Psoas muscle (tissue), 8 donors: Measurements from ENCODE around the gene ENO2. TPM values are rescaled to one million over a fixed set of nuclear protein-coding genes. Genes with fewer than 3 reads are reported as not detected.
"Not testable (repeated sequence)": the region's sequence is repeated elsewhere in the genome, so short reads cannot be mapped to it uniquely, and the experiment has no call there.

Experiments used
- ATAC-seq, 4 donors: fragments of 200-7000 bp; cut with Tn5 transposase; one replicate each; pipeline ENCODE4 v1.9.1; 2020; ENCODE audit warnings: moderate library complexity in 3 of 4, mild to moderate bottlenecking in 2 of 4
- DNase-seq, 2 donors: peaks; one replicate each; pipeline ENCODE4 v3.0.0-alpha.2; 2020
- H3K27ac ChIP-seq: fragments of 200-600 bp; one replicate; pipeline ENCODE4 v1.8.0; 2022
- H3K27me3 ChIP-seq, 3 donors: fragments of 200-600 bp in 1 of 3; one replicate each; pipeline versions ENCODE4 v1.6.1 to v1.8.0; 2013 to 2022; ENCODE audit warnings: low read length in 2 of 3, mild to moderate bottlenecking in 2 of 3, moderate library complexity in 1 of 3; ENCODE audit not compliant: insufficient read depth in 3 of 3
- H3K36me3 ChIP-seq, 2 donors: fragments of 200-600 bp in 1 of 2; one replicate each; pipeline versions ENCODE4 v1.6.1 to v1.8.0; 2013 to 2022; ENCODE audit warnings: low read depth in 1 of 2, mild to moderate bottlenecking in 1 of 2, moderate library complexity in 1 of 2; ENCODE audit not compliant: insufficient read depth in 1 of 2
- H3K4me1 ChIP-seq: fragments of 200-600 bp; one replicate; pipeline ENCODE4 v1.8.0; 2022
- H3K4me3 ChIP-seq: fragments of 200-600 bp; one replicate; pipeline ENCODE4 v1.8.0; 2022; ENCODE audit warnings: mild to moderate bottlenecking
- H3K9me3 ChIP-seq: fragments of 200-600 bp; one replicate; pipeline ENCODE4 v1.8.0; 2022
- WGBS, 3 donors: extraction: QIAGEN DNeasy Blood & Tissue Kit; methylation state at CpG; one replicate each; pipeline versions ENCODE4 v1.1.6 to v1.1.7; 2013; 5-methylcytosine and 5-hydroxymethylcytosine counted together
- intact Hi-C, 2 donors: fragments of 100-400 bp; cut with DNase I; formaldehyde crosslinking; loops; one replicate each; pipeline versions ENCODE4 v1.11.0 to v1.14.2; 2022
- polyA plus RNA-seq, 3 donors: library from polyadenylated mRNA; stranded (reverse); fragments of 200-250 nt; gene quantifications; one replicate each; pipeline ENCODE4 v1.2.3, GENCODE V29; 2013
- total RNA-seq, 4 donors: library from RNA; stranded (reverse); fragmentation: NEBNext Ultra II Directional in 2 of 4; extraction: Animal tissue kit (Norgen Biotek cat#: 25700) in 2 of 4; gene quantifications; one replicate each; pipeline versions ENCODE4 v1.2.1 to v1.2.4, GENCODE V29; 2021 to 2023
- TF ChIP-seq, protein P1 (sequence below): fragments of 200-600 bp; IDR thresholded peaks from one replicate; pipeline ENCODE4 v1.8.0; 2022; ENCODE audit warnings: antibody characterized with exemption
- donor health status: healthy with polysubstance abuse.
- donor health status: DM: no; HTN: no; CAD: no; lungs with moderate emphysema.
- donor health status: Bipolar disorder and iron deficiency.
- donor health status: healthy.
- donor health status: DM: yes; HTN: yes; CAD: no.
- donor health status: DM: no; HTN: no; CAD: no.
- donor health status: DM: no; HTN: no; CAD: no.
- donor health status: DM: yes; HTN: yes; CAD: no.

ENO2 gene
- total and polyA plus RNA-seq, 7 donors: 1.4 to 4.6 (median 2.0) TPM

DNA sequence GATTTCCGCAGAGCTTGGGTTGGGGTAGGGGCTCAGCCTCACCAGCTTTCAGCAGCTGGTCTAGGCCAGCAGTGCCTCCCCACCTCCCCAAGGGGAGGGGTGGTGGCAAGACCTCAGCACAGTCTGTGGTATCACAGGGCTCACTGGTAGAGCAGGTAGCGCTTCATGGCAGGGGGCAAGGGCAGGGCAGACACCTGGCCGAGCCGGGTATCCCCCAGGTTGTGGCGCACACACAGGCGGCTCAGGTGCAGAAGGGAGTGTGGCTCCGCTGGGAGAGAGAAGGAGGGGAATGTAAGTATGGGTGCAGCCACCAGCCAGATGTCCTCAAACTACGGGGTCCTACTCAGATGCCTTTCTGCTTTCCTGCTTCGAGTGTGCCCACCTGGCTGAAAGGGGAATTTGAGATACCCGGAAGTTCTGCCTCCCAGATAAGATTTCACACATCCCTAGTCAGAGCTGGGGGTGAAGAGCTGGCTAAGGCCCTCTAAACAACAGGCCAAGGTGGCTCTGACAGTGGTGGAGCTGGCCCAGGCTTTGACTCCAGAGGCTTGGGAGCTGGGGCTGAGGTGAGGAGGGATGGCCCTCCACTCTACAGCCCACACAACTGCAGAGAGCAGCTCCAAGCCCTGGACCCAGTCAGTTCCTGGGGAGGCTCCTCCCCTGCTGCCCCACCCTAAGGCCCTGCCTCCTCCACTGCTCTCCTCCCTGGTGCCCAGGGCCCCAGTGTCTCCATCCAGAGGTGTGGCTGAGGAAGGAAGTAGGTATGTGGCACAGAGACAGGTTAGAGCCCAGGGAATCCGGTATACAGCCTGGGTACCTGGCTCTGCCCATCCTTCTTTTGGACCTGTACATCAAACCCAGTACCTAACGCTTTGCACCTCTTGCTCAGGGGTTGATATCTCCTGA, 43.1 kb upstream of the ENO2 start:
- Histone ChIP-seq H3K36me3 (peaks cover 4 to 39% of the 10 kb centered on the region in 2 donors), H3K27me3 (no peaks in the 10 kb centered on the region), H3K4me3 (peak overlapping the region; percentile 63), H3K9me3 (no peaks in the 10 kb centered on the region), H3K4me1 (peaks cover 35% of the 10 kb centered on the region), H3K27ac (peak overlapping the region; percentile 75)
- TF ChIP-seq, protein P1, sequence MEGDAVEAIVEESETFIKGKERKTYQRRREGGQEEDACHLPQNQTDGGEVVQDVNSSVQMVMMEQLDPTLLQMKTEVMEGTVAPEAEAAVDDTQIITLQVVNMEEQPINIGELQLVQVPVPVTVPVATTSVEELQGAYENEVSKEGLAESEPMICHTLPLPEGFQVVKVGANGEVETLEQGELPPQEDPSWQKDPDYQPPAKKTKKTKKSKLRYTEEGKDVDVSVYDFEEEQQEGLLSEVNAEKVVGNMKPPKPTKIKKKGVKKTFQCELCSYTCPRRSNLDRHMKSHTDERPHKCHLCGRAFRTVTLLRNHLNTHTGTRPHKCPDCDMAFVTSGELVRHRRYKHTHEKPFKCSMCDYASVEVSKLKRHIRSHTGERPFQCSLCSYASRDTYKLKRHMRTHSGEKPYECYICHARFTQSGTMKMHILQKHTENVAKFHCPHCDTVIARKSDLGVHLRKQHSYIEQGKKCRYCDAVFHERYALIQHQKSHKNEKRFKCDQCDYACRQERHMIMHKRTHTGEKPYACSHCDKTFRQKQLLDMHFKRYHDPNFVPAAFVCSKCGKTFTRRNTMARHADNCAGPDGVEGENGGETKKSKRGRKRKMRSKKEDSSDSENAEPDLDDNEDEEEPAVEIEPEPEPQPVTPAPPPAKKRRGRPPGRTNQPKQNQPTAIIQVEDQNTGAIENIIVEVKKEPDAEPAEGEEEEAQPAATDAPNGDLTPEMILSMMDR: no peak
- ATAC-seq: no peak
- WGBS, 3 donors: 55 to 82% (median 55%) methylated on average over 12 of the region's 12 CpGs
- DNase-seq: no peak
- intact Hi-C loops: no loop called here

DNA sequence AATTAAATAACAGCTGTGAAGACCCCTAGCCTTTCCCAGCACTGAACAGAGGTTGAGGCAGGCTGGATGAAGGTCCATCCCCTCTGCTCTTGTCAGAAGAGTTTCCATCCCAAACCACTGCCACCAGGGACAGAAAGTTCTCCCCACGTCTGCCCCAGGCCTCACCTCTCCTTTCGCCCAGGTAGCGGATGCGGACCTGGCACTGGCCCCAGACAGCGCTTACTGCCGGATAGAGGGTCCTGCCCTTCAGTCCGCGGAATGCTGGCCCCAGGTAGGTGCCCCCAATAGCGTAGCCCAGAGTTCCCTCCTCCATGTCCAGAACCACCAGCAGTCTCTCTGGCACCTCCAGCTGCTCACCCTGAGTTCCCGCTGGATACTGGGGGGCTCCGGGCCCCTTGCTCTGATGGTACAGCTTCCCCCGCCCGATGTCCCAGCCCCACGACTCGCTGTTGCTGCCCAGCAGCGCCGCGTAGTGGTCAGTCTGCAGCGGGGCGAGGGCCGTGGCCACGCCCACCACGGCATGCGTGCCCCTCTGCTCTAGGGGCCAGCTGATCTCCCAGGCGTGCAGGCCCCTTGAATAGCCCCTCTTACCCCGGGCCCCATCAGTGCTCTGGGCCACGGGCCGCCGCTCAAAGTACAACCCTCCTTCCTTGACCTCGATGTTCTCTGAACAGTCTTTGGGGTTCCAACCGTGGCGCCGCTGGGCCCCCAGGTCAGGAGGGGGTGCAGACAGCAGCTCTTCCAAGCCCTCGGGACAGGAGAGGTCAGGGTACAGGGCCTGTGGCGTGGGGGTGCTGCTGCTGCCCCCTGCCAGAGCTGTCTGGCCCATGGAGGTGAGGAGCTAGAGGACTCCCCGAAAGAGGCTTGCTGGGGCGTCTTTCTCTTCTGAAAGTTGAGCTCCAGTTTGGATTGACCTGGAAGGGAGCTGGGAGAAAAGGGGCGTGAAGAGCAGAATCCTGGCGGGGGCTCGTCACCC, 42.0 kb upstream of the ENO2 start:
- peaks cover 4 to 40% of the 10 kb centered on the region in 2 donors for H3K36me3 ChIP-seq
- peaks cover 29% of the 10 kb centered on the region for H3K4me1 ChIP-seq
- no peaks in the 10 kb centered on the region for H3K9me3 ChIP-seq
- TF ChIP-seq, protein P1: peak; percentile 95
- intact Hi-C loops: no loop called here
- WGBS, 3 donors: 1 to 2% (median 1%) methylated on average over 34 to 40 of the region's 40 CpGs
- peak overlapping the region; percentile 63 for H3K4me3 ChIP-seq
- ATAC-seq: peak; percentile 70 to 82 (median 74)
- H3K27ac ChIP-seq: peak overlapping the region; percentile 75
- DNase-seq: peak; percentile 86 to 93
- no peaks in the 10 kb centered on the region for H3K27me3 ChIP-seq

DNA sequence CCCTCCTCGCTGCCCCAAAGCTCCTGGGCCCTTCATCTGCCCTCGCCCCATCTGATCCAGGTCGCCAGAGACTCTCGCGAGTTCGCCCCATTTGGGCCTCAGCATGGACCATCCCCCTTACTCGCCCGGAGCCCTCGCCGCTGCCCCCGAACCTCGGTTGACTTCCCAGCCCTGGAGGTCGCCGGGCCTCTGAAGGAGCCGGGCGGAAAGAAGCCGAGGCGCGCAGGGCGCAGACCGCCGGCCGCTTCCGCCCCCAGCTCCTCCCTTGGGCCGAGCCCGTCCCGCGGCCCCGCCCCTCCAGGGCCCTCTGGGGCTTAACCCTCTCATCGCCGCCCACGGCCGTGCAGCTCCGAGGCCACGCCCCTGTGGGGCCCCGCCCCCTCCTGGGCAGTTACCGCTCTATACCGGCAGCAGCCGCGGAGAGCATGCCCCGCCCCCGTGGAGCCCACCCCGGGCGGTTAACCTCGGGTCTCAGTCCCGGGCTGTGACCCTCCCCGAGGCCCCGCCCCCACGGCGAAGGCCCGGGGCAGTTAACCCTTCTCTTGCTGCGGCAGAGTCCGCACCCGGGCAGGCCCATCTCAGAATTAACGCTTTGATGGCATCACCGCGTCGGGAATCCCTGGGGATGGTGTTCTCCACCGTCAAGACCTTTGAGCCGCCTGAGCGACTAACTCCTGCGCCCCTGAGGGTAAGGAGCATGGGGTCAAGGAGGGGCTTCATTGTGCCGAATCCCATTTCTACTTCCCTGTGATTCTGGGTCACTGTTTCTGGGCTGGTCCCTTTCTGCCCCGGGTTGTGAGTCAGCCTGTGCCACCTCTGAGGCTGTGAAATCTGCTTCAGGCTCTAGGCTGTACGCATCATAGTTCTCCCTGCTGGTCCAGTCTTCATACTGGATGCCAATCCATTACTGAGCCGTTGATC, 41.0 kb upstream of the ENO2 start, which contains the start of gene SPSB2:
TSS of gene SPSB2 (minus strand) at position 210 of the 921 bp plus-strand sequence. CDS start 402 bp downstream, outside the sequence.
- intact Hi-C loops: no loop called here

DNA sequence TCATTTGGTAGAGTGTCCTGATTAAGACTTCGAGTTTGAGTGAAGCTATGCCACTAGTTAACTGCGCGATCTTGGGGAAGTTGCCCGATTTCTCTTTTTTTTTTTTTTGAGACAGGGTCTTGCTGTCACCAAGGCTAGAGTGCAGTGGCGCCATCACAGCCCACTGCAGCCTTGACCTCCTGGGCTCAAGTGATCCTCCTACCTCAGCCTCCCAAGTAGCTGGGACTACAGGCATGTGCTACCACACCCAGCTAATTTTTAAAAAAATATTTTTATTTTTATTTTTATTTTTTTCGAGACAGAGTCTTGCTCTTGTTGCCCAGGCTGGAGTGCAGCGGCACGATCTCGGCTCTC, 40.4 kb upstream of the ENO2 start:
- H3K4me1 ChIP-seq: peaks cover 24% of the 10 kb centered on the region

More for the DNA sequence above, 41.0 kb upstream of the ENO2 start, which contains the start of gene SPSB2:
- Histone ChIP-seq H3K27ac (peak within 1 kb of the TSS; percentile 75), H3K36me3 (peaks cover 4 to 40% of the 10 kb centered on the region in 2 donors), H3K9me3 (no peaks in the 10 kb centered on the region), H3K4me3 (peak within 1 kb of the TSS; percentile 63), H3K27me3 (no peaks in the 10 kb centered on the region), H3K4me1 (peaks cover 29% of the 10 kb centered on the region)
- ATAC-seq: peak; percentile 90 to 92 (median 92)
- TF ChIP-seq, protein P1: no peak
- peak; percentile 98 for DNase-seq
- 3 to 6% (median 3%) methylated on average over 40 to 66 of the region's 66 CpGs for WGBS, 3 donors

DNA sequence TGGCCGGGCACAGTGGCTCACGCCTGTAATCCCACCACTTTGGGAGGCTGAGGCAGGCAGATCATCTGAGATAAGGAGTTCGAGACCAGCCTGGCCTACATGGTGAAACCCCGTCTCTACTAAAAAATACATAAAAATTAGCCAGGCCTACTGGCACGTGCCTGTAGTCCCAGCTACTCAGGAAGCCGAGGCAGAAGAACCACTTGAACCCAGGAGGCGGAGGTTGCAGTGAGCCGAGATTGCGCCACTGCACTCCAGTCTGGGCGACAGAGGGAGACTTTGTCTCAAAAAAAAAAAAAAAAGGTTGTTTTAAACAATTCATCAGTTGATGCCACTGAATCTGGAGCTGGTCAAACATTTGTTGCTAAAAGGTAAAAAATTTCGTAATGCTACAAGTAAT, 34.6 kb upstream of the ENO2 start:
- 90 to 94% (median 91%) methylated on average over 11 of the region's 11 CpGs for WGBS, 3 donors
- H3K36me3 ChIP-seq: peaks cover 0 to 22% of the 10 kb centered on the region in 2 donors
- H3K9me3 ChIP-seq, intact Hi-C loops, ATAC-seq, H3K4me3 ChIP-seq, H3K27me3 ChIP-seq, H3K4me1 ChIP-seq, H3K27ac ChIP-seq, DNase-seq: not testable (repeated sequence)

More for the DNA sequence above, 40.4 kb upstream of the ENO2 start:
- WGBS, 3 donors: 56 to 58% (median 58%) methylated on average over 9 of the region's 9 CpGs
- Histone ChIP-seq H3K4me3 (peak overlapping the region; percentile 63), H3K27ac (peak overlapping the region; percentile 75), H3K36me3 (peaks cover 4 to 37% of the 10 kb centered on the region in 2 donors)
- H3K27me3 ChIP-seq, DNase-seq, intact Hi-C loops, H3K9me3 ChIP-seq, ATAC-seq: not testable (repeated sequence)
